GM20000 (cell line): ENCODE results near the gene POU2F1.
A peak's percentile ranks its signal among the peaks of the same experiment; 100 is the strongest.

Experiments
- DNase-seq: peaks from one replicate; pipeline ENCODE4 v3.0.0; 2012; ENCODE audit warnings: low spot score
- TF ChIP-seq, protein P1 (sequence below): IDR thresholded peaks from 2 replicates; pipeline ENCODE4 v1.5.1; 2012; ENCODE audit warnings: mild to moderate bottlenecking, control low read depth; ENCODE audit errors: extremely low read depth, missing control alignments

POU2F1 gene

DNA sequence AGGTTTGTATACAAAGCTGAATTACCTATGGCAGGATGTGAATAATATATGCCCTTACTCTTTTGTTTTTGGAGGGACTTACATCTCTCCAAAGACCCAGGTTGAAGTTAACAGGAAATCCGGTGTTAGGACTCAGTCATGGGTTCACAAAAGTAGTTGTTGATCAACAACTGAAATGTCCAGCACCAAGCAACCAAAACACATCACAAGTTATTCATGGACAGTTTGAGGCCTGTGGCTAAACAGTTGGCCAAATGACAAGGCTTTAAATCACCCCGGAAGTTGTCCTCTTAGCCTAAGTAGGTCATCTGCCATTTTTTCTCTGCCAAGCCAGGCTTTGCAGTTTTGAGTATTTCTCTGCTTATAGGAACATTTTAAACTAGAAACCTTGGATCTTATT lies 207.7 kb downstream of the POU2F1 start:
- DNase-seq: no peak
- TF ChIP-seq, protein P1, sequence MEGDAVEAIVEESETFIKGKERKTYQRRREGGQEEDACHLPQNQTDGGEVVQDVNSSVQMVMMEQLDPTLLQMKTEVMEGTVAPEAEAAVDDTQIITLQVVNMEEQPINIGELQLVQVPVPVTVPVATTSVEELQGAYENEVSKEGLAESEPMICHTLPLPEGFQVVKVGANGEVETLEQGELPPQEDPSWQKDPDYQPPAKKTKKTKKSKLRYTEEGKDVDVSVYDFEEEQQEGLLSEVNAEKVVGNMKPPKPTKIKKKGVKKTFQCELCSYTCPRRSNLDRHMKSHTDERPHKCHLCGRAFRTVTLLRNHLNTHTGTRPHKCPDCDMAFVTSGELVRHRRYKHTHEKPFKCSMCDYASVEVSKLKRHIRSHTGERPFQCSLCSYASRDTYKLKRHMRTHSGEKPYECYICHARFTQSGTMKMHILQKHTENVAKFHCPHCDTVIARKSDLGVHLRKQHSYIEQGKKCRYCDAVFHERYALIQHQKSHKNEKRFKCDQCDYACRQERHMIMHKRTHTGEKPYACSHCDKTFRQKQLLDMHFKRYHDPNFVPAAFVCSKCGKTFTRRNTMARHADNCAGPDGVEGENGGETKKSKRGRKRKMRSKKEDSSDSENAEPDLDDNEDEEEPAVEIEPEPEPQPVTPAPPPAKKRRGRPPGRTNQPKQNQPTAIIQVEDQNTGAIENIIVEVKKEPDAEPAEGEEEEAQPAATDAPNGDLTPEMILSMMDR: no peak

DNA sequence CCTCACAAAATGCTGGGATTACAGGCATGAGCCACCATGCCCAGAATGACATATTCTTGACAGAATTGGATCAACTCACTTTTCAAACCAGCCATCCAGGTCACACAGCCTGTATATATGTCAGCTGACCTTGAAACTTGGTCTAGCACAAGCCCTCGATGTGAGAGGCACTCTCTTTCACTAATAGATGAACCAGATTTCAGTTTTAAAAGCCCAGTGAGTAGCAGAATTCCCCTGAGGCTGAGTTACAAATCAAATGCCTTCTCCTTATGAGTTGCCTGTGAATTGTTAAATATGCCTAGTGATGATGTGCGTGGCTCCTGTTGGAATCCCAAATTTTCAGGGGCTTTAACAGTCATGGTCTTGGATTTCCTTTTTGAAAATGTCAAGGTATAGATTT lies 208.9 kb downstream of the POU2F1 start:
- DNase-seq: no peak
- TF ChIP-seq, protein P1: no peak

DNA sequence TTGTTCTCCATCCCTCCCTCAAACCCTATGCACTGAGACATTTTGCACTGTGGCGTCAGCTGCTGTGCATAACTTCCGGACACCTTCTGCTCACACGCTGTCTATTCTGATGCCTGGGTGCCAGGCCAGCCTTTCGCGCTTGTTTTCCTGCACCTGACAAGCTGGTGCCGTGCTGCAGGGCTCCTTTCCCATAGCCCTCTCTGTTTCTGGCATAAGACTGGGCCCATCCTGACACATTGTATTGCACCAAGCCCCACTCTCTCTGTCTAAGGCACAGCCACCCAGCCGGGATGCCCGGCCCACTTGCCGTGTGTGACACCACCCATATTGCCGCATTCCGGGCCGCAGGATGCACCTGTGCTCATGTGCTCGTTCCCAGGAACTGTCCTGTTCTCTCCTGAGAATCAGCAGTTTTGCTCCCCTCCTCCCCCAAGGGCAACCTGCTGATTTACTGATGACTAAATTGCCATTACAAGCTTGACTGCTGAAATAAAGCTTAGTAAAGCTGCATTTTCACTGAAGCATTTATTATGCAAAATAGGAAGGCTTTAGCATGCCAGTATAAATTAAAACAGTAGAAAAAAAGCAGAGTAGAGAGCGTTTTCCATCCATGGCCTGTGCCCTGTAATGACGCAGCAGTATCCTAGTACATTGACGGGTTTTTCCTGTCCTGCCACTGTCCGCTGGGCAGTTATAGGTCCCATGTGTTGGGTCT lies 209.6 kb downstream of the POU2F1 start:
- no peak for DNase-seq

DNA sequence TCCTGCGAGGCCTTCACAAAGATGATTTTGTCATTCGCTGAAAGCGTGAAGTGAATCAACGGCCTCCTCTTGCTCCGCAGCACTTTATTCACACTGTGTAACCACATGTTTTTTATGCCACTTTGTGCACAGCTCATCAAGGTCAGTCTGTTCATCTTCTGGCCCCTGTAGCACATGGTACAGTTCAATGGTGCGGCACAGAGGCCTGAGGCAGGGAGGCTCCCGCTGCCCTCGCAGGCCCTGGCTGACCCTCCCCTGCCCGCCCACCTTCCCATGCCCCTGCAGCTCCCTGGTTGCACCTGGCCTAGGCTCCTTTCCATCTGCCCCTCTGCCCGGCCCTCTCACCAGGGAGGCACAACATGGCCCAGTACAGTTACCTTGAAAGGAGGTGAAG lies 210.2 kb downstream of the POU2F1 start:
- DNase-seq: no peak
- TF ChIP-seq, protein P1: no peak

More for the DNA sequence above, 209.6 kb downstream of the POU2F1 start:
- TF ChIP-seq, protein P1: no peak

DNA sequence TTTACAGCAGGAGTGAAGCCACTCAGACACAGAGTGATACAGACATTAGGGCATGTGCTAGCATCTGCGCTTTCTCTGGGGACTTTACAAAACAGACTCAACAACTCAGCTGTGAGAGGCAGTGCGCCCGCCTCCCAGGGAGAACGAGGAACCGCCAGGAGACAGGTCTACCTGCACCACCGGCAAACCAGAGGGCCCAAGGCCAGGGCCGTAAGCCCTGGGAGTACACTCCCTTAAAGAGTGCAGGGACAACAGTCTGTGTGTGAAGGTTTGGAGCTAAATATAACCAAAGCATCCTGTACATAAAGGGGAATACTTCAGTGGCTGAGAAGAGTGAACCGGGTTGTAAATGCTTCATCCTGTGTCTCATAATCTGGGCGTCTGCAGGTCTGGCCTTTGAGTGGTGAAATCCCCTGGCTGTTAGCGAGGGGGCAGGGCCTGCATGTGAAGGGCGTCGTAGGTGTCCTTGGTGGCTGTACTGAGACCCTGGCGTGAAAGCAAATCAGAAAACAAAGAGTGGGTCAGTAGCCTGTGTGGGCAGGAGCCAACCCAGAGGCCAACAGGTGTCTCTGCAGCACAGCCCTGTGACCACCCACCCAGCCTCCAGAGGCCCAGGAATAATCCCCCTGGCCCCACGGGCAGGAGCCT lies 210.7 kb downstream of the POU2F1 start:
- TF ChIP-seq, protein P1: no peak
- DNase-seq: peak; percentile 59

DNA sequence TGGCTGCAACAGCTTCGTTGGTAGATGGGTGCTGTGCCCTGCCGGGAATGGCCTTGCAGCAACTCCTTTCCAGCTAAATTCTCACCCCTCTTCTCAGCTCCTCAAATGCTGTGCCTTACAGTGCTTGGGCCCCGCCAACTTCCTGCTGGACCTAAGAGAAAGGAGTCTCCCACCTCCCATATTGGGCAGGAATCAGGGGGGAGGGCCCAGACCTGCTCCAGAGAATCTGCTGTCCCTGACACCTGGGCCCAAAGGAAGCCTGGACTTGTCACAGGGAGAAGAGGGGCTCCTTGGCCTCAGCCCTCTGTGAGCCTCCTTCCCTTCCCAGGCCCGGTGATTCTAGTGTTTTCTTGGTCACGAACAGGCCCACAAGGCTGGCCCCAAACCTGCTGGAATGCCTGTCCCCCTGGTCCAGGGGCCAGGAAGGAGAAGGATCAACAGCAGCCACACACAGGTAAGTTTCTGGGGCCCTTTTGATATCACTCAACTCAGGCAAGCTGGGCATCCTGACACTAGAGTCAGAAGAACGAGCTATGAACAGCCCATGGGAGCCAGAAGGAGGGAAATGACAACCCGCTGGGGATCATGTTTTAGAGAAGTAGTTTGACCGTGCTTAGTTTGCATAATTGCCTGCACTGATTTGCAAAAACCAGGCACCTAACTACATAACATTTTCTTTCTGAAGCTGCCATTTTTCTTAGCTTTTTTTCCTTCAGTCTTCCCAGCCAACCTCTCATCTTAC lies 211.4 kb downstream of the POU2F1 start:
- no peak for DNase-seq
- TF ChIP-seq, protein P1: no peak

DNA sequence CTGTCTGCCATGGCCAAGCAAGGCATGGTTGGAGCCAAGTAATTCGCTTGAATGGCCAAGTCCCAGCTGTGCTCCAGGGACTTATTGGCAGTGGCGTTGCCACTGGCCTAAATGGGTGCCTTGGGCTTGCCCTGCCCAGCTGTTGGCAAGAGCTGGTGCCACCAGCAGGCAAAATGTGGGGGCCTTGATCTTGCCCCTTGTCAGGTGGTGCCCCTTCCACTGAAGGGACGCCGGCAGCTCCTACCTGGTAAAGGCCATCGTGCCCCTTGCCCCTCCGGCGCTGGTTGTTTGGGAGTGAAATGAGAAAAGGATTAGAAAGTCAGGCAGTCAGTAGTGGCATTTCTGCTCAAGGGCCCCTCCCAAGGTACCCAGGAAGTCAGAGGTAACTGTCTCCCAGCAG lies 212.1 kb downstream of the POU2F1 start:
- DNase-seq: no peak
- TF ChIP-seq, protein P1: no peak
